CD14-positive monocyte (primary cell): ENCODE measurements around the gene PRR16. TPM values are rescaled to one million over a fixed set of nuclear protein-coding genes. Genes with fewer than 3 reads are reported as not detected.

Experiments
- DNase-seq, 3 donors: peaks; one replicate each; pipeline ENCODE4 v3.0.0-alpha.2; 2011 to 2022
- H2AFZ ChIP-seq: 2 replicates; pipeline ENCODE4 v1.6.0; 2012; ENCODE audit warnings: mild to moderate bottlenecking, low read depth, low read length, inconsistent platforms; ENCODE audit not compliant: insufficient read depth, poor library complexity, severe bottlenecking
- H3K27ac ChIP-seq, 2 donors: 1 replicate in 1 of 2; 2 replicates in 1 of 2; pipeline ENCODE4 v1.5.1; 2012 to 2013; ENCODE audit warnings: low read length in 2 of 2, control low read depth in 1 of 2, inconsistent platforms in 1 of 2, low read depth in 1 of 2, mild to moderate bottlenecking in 1 of 2
- H3K27me3 ChIP-seq, 2 donors: one replicate each; pipeline versions ENCODE4 v1.6.0 to v1.6.1; 2011 to 2013; ENCODE audit warnings: low read length in 2 of 2; ENCODE audit not compliant: control insufficient read depth in 2 of 2, insufficient read depth in 2 of 2
- H3K36me3 ChIP-seq, 2 donors: replicated peaks in 1 of 2; 1 replicate in 1 of 2; 2 replicates in 1 of 2; pipeline versions ENCODE4 v1.5.1 to v1.6.1; 2012 to 2013; ENCODE audit warnings: low read length in 2 of 2, control low read depth in 1 of 2, inconsistent platforms in 1 of 2, mild to moderate bottlenecking in 1 of 2; ENCODE audit not compliant: insufficient read depth in 2 of 2, control insufficient read depth in 1 of 2
- H3K4me1 ChIP-seq, 2 donors: 1 replicate in 1 of 2; 2 replicates in 1 of 2; pipeline versions ENCODE4 v1.5.1 to v1.6.1; 2012 to 2013; ENCODE audit warnings: low read length in 2 of 2, control low read depth in 1 of 2, inconsistent platforms in 1 of 2, mild to moderate bottlenecking in 1 of 2, moderate library complexity in 1 of 2; ENCODE audit not compliant: insufficient read depth in 2 of 2, control insufficient read depth in 1 of 2
- H3K4me2 ChIP-seq: replicated peaks from 2 replicates; pipeline ENCODE3; 2012; ENCODE audit warnings: low read length, moderate library complexity, mild to moderate bottlenecking; ENCODE audit not compliant: poor library complexity, severe bottlenecking; ENCODE audit errors: extremely low read depth
- H3K4me3 ChIP-seq, 3 experiments: fragments of 200-600 bp in 1 of 3; sonication (generic) in 1 of 3; replicated peaks in 1 of 3; 1 replicate in 2 of 3; 2 replicates in 1 of 3; pipeline ENCODE4 v1.5.1; 2011 to 2013; ENCODE audit warnings: low read length in 3 of 3, mild to moderate bottlenecking in 3 of 3, control low read depth in 2 of 3, low read depth in 2 of 3, inconsistent platforms in 1 of 3, moderate library complexity in 1 of 3
- H3K79me2 ChIP-seq: 2 replicates; pipeline ENCODE4 v1.6.0; 2012; ENCODE audit warnings: mild to moderate bottlenecking, control low read depth, inconsistent platforms, low read length, moderate library complexity; ENCODE audit not compliant: insufficient read depth
- H3K9ac ChIP-seq: 2 replicates; pipeline ENCODE4 v1.6.0; 2017; ENCODE audit warnings: low read length, mild to moderate bottlenecking; ENCODE audit not compliant: insufficient read depth, poor library complexity, severe bottlenecking
- H3K9me3 ChIP-seq, 2 donors: replicated peaks in 1 of 2; 1 replicate in 1 of 2; 2 replicates in 1 of 2; pipeline versions ENCODE4 v1.5.1 to v1.6.1; 2012 to 2013; ENCODE audit warnings: low read length in 2 of 2, control low read depth in 1 of 2; ENCODE audit not compliant: control insufficient read depth in 1 of 2, insufficient read depth in 1 of 2
- H4K20me1 ChIP-seq: 2 replicates; pipeline ENCODE4 v1.6.0; 2012; ENCODE audit warnings: mild to moderate bottlenecking, low read length, control low read depth, moderate library complexity; ENCODE audit not compliant: insufficient read depth
- H3K27ac Mint-ChIP-seq, 7 donors: one replicate each; pipeline ENCODE4 v1.8.0; 2020; ENCODE audit warnings: mild to moderate bottlenecking in 7 of 7, mixed read lengths in 7 of 7, moderate library complexity in 6 of 7, inconsistent platforms in 2 of 7
- H3K27me3 Mint-ChIP-seq, 3 donors: one replicate each; pipeline ENCODE4 v1.8.0; 2021 to 2022; ENCODE audit warnings: low read depth in 3 of 3, mild to moderate bottlenecking in 3 of 3, mixed read lengths in 3 of 3, moderate library complexity in 3 of 3, inconsistent platforms in 1 of 3
- H3K36me3 Mint-ChIP-seq, 2 donors: one replicate each; pipeline ENCODE4 v1.8.0; 2020; ENCODE audit warnings: mixed read lengths in 2 of 2, inconsistent platforms in 1 of 2, mild to moderate bottlenecking in 1 of 2
- H3K4me1 Mint-ChIP-seq: one replicate; pipeline ENCODE4 v1.8.0; 2020; ENCODE audit warnings: mild to moderate bottlenecking, mixed read lengths
- H3K4me3 Mint-ChIP-seq, 2 donors: one replicate each; pipeline ENCODE4 v1.8.0; 2020; ENCODE audit warnings: mild to moderate bottlenecking in 2 of 2, mixed read lengths in 2 of 2, moderate library complexity in 1 of 2
- H3K9me3 Mint-ChIP-seq, 7 donors: one replicate each; pipeline ENCODE4 v1.8.0; 2020 to 2022; ENCODE audit warnings: mixed read lengths in 7 of 7, mild to moderate bottlenecking in 6 of 7, moderate library complexity in 6 of 7, inconsistent platforms in 2 of 7
- WGBS: methylation state at CpG from one replicate; pipeline ENCODE4 v1.1.5; 2013; ENCODE audit warnings: missing lambda C conversion rate; ENCODE audit not compliant: insufficient coverage; 5-methylcytosine and 5-hydroxymethylcytosine counted together
- intact Hi-C, 2 donors: fragments of 100-400 bp; cut with micrococcal nuclease; formaldehyde crosslinking; loops; one replicate each; pipeline versions ENCODE4 v1.15.0 to v1.15.1; 2023
- polyA plus RNA-seq, 3 donors: library from polyadenylated mRNA; depleted of rRNA in 1 of 3; unstranded in 2 of 3; stranded (reverse) in 1 of 3; fragments of 300-500 nt in 2 of 3; fragments of >200 nt in 1 of 3; fragmentation: Illumina TruSeq in 2 of 3; gene quantifications; 1 replicate in 2 of 3; 2 replicates in 1 of 3; pipeline ENCODE4 v1.2.3, GENCODE V29; 2012 to 2021
- TF ChIP-seq, protein P1 (sequence below): fragments of 200-600 bp; IDR thresholded peaks from one replicate; pipeline ENCODE4 v1.8.0; 2022; ENCODE audit warnings: antibody characterized with exemption, mild to moderate bottlenecking

PRR16 gene
- polyA plus RNA-seq, 3 donors: 0.14 to 0.74 (median 0.56) TPM

DNA sequence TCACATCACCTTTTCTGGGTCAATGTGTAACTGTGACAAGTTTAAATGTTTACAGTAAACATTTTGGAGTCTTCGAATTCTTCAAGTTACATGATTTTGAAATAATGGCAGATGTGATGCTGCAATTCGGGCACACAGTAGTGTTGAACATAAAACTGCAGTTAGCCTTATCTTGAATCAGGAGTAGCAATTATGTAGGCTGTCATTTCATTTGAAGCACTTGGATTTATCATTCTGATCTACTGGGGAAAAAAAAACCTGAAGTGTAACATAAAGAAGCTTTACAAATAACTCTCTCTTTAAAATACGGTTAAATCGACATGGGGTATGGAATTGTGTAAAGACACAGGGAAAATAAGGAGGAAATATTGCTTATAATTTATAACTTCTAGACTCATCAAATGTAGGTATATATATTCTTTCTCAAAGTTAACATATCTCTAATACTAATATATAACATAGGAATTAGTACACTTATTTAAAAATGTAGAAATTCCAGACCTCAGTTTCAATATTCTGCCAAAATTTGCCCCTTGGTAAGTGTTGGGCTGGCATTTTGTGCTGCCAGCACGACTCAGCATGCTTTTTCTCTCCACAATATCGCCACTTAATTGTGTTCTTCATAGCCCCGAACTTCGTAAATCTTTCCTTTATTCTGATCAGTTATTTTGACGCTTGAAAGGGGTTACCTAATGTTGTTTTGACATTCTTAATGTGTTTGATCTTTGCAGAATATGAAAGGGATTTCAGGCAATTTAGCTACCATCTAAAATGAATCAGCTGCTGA lies 226.7 kb downstream of the PRR16 start:
- H3K4me2 ChIP-seq: no peak overlapping the region
- H3K9me3 ChIP-seq: no peaks in the 10 kb centered on the region
- no peaks in the 10 kb centered on the region for H3K36me3 ChIP-seq
- H3K27ac ChIP-seq: no peak overlapping the region
- Mint-ChIP-seq H3K27ac (no peak overlapping the region), H3K9me3 (peaks cover 0 to 3% (median 0%) of the 10 kb centered on the region in 7 donors), H3K4me3 (no peak overlapping the region), H3K27me3 (peaks cover 0 to 2% (median 0%) of the 10 kb centered on the region in 3 donors), H3K4me1 (no peaks in the 10 kb centered on the region), H3K36me3 (no peaks in the 10 kb centered on the region)
- H4K20me1 ChIP-seq: no peaks in the 10 kb centered on the region
- H3K9ac ChIP-seq: no peak overlapping the region
- no peak overlapping the region for H2AFZ ChIP-seq
- H3K79me2 ChIP-seq: no peaks in the 10 kb centered on the region
- TF ChIP-seq, protein P1, sequence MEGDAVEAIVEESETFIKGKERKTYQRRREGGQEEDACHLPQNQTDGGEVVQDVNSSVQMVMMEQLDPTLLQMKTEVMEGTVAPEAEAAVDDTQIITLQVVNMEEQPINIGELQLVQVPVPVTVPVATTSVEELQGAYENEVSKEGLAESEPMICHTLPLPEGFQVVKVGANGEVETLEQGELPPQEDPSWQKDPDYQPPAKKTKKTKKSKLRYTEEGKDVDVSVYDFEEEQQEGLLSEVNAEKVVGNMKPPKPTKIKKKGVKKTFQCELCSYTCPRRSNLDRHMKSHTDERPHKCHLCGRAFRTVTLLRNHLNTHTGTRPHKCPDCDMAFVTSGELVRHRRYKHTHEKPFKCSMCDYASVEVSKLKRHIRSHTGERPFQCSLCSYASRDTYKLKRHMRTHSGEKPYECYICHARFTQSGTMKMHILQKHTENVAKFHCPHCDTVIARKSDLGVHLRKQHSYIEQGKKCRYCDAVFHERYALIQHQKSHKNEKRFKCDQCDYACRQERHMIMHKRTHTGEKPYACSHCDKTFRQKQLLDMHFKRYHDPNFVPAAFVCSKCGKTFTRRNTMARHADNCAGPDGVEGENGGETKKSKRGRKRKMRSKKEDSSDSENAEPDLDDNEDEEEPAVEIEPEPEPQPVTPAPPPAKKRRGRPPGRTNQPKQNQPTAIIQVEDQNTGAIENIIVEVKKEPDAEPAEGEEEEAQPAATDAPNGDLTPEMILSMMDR: no peak
- no peak for DNase-seq
- no peak overlapping the region for H3K4me3 ChIP-seq
- intact Hi-C loops: no loop called here
- no CpG with 5 or more reads among the region's 9 CpGs for WGBS
- no peaks in the 10 kb centered on the region for H3K4me1 ChIP-seq
- no peaks in the 10 kb centered on the region for H3K27me3 ChIP-seq

DNA sequence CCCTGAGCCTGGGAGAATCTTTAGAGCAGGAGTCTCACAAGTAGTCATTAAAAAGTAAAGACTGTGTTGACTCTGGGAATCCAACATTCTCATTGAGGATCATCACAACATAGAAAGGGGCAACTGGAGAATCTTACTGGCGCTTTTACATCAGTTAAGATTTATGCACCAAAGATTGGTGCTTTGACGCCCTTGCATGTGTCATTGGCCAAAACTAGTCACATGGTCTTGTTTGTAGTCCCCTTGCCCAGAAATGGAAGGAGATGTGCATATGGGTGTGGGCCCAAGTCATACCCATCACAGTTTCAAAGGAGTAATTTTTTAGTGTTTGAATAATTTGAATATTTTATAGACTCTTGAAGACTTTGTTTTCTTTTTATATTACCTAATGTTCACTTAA lies 228.2 kb downstream of the PRR16 start:
- Histone ChIP-seq H3K79me2 (no peaks in the 10 kb centered on the region), H3K4me2 (no peak overlapping the region), H3K4me3 (no peak overlapping the region), H3K36me3 (no peaks in the 10 kb centered on the region), H3K9ac (no peak overlapping the region), H4K20me1 (no peaks in the 10 kb centered on the region), H3K4me1 (no peaks in the 10 kb centered on the region), H3K9me3 (no peaks in the 10 kb centered on the region), H2AFZ (no peak overlapping the region), H3K27me3 (no peaks in the 10 kb centered on the region), H3K27ac (no peak overlapping the region)
- H3K36me3 Mint-ChIP-seq: no peaks in the 10 kb centered on the region
- 100% methylated on average over 1 of the region's 2 CpGs for WGBS
- intact Hi-C loops: no loop called here
- H3K27me3 Mint-ChIP-seq: peaks cover 0 to 2% (median 0%) of the 10 kb centered on the region in 3 donors
- TF ChIP-seq, protein P1: no peak
- no peak overlapping the region for H3K4me3 Mint-ChIP-seq
- no peak for DNase-seq
- peaks cover 0 to 4% (median 0%) of the 10 kb centered on the region in 7 donors for H3K9me3 Mint-ChIP-seq
- H3K4me1 Mint-ChIP-seq: no peaks in the 10 kb centered on the region
- no peak overlapping the region for H3K27ac Mint-ChIP-seq
